ENCODE results near the gene EFCAB11.

Gene EFCAB11

GRCh38 chr14:89836830-89837469, 117.6 kb downstream of the EFCAB11 start:
- Histone ChIP-seq H3K4me1 (ENCODE audit: insufficient read depth, insufficient read length) (peaks cover 3% of the 10 kb centered on the region), H3K9me3 (ENCODE audit: insufficient read depth, low read length) (no peaks in the 10 kb centered on the region), H3K36me3 (ENCODE audit: insufficient read depth, insufficient read length, low read length) (no peaks in the 10 kb centered on the region), H3K9ac (ENCODE audit: insufficient read length, low read depth) (no peak overlapping the region), H3K27me3 (ENCODE audit: insufficient read depth, insufficient read length) (no peaks in the 10 kb centered on the region), H3K4me3 (ENCODE audit: insufficient read length, low read depth) (no peak overlapping the region)
- no peak for DNase-seq (ENCODE audit: low read depth, low spot score)
- TF ChIP-seq YY1 (IDR thresholded peaks at IDR 0.05; ENCODE audit: insufficient read depth, insufficient read length) = no peak
- TF ChIP-seq ZNF274 (IDR thresholded peaks at IDR 0.05; ENCODE audit: low read depth, low read length) = no peak
- no peak for TF ChIP-seq SUZ12 (IDR thresholded peaks at IDR 0.05; ENCODE audit: extremely low read depth, insufficient read depth, insufficient read length)

- H3K4me1 ChIP-seq (ENCODE audit: insufficient read depth, insufficient read length) = peaks cover 3% of the 10 kb centered on the region
- no peak for DNase-seq (ENCODE audit: low read depth, low spot score)
- H3K36me3 ChIP-seq (ENCODE audit: insufficient read depth, insufficient read length, low read length) = no peaks in the 10 kb centered on the region
- no peak for TF ChIP-seq ZNF274 (IDR thresholded peaks at IDR 0.05; ENCODE audit: low read depth, low read length)
- no peak for TF ChIP-seq YY1 (IDR thresholded peaks at IDR 0.05; ENCODE audit: insufficient read depth, insufficient read length)
- TF ChIP-seq SUZ12 (IDR thresholded peaks at IDR 0.05; ENCODE audit: extremely low read depth, insufficient read depth, insufficient read length) = no peak
- no peaks in the 10 kb centered on the region for H3K9me3 ChIP-seq (ENCODE audit: insufficient read depth, low read length)
- no peak overlapping the region for H3K4me3 ChIP-seq (ENCODE audit: insufficient read length, low read depth)
- H3K27me3 ChIP-seq (ENCODE audit: insufficient read depth, insufficient read length) = no peaks in the 10 kb centered on the region
- H3K9ac ChIP-seq (ENCODE audit: insufficient read length, low read depth) = no peak overlapping the region
Observed at GRCh38 chr14:89833661-89834060, 120.9 kb downstream of the EFCAB11 start.

GRCh38 chr14:89833120-89833532, 121.4 kb downstream of the EFCAB11 start:
- H3K4me1 ChIP-seq (ENCODE audit: insufficient read depth, insufficient read length) = peaks cover 3% of the 10 kb centered on the region
- H3K9me3 ChIP-seq (ENCODE audit: insufficient read depth, low read length) = no peaks in the 10 kb centered on the region
- no peak overlapping the region for H3K4me3 ChIP-seq (ENCODE audit: insufficient read length, low read depth)
- H3K36me3 ChIP-seq (ENCODE audit: insufficient read depth, insufficient read length, low read length) = no peaks in the 10 kb centered on the region
- H3K27me3 ChIP-seq (ENCODE audit: insufficient read depth, insufficient read length) = no peaks in the 10 kb centered on the region
- no peak overlapping the region for H3K9ac ChIP-seq (ENCODE audit: insufficient read length, low read depth)
- no peak for DNase-seq (ENCODE audit: low read depth, low spot score)
- no peak for TF ChIP-seq ZNF274 (IDR thresholded peaks at IDR 0.05; ENCODE audit: low read depth, low read length)
- TF ChIP-seq SUZ12 (IDR thresholded peaks at IDR 0.05; ENCODE audit: extremely low read depth, insufficient read depth, insufficient read length) = no peak
- no peak for TF ChIP-seq YY1 (IDR thresholded peaks at IDR 0.05; ENCODE audit: insufficient read depth, insufficient read length)

- no peak for DNase-seq (ENCODE audit: low read depth, low spot score)
- no peak for TF ChIP-seq SUZ12 (IDR thresholded peaks at IDR 0.05; ENCODE audit: extremely low read depth, insufficient read depth, insufficient read length)
- no peak for TF ChIP-seq ZNF274 (IDR thresholded peaks at IDR 0.05; ENCODE audit: low read depth, low read length)
- no peak for TF ChIP-seq YY1 (IDR thresholded peaks at IDR 0.05; ENCODE audit: insufficient read depth, insufficient read length)
- Histone ChIP-seq H3K9ac (ENCODE audit: insufficient read length, low read depth) (no peak overlapping the region), H3K36me3 (ENCODE audit: insufficient read depth, insufficient read length, low read length) (no peaks in the 10 kb centered on the region), H3K27me3 (ENCODE audit: insufficient read depth, insufficient read length) (no peaks in the 10 kb centered on the region), H3K4me3 (ENCODE audit: insufficient read length, low read depth) (no peak overlapping the region), H3K4me1 (ENCODE audit: insufficient read depth, insufficient read length) (no peaks in the 10 kb centered on the region), H3K9me3 (ENCODE audit: insufficient read depth, low read length) (0 out of 2 replicates have a peak, but pooled peaks cover 3% of the 10 kb centered on the region)
Observed at GRCh38 chr14:89828471-89829165, 125.9 kb downstream of the EFCAB11 start.

- TF ChIP-seq YY1 (IDR thresholded peaks at IDR 0.05; ENCODE audit: insufficient read depth, insufficient read length) (no peak), SUZ12 (IDR thresholded peaks at IDR 0.05; ENCODE audit: extremely low read depth, insufficient read depth, insufficient read length) (no peak)
- no peaks in the 10 kb centered on the region for H3K4me1 ChIP-seq (ENCODE audit: insufficient read depth, insufficient read length)
- 0 out of 2 replicates have a peak, but pooled peaks cover 3% of the 10 kb centered on the region for H3K9me3 ChIP-seq (ENCODE audit: insufficient read depth, low read length)
- no peaks in the 10 kb centered on the region for H3K27me3 ChIP-seq (ENCODE audit: insufficient read depth, insufficient read length)
- H3K36me3 ChIP-seq (ENCODE audit: insufficient read depth, insufficient read length, low read length) = no peaks in the 10 kb centered on the region
- no peak overlapping the region for H3K4me3 ChIP-seq (ENCODE audit: insufficient read length, low read depth)
- DNase-seq (ENCODE audit: low read depth, low spot score) = no peak
- H3K9ac ChIP-seq (ENCODE audit: insufficient read length, low read depth) = no peak overlapping the region
Observed at GRCh38 chr14:89827265-89827664, 127.3 kb downstream of the EFCAB11 start.

- Histone ChIP-seq H3K9me3 (ENCODE audit: insufficient read depth, low read length) (0 out of 2 replicates have a peak, but pooled peaks cover 3% of the 10 kb centered on the region), H3K4me1 (ENCODE audit: insufficient read depth, insufficient read length) (no peaks in the 10 kb centered on the region), H3K4me3 (ENCODE audit: insufficient read length, low read depth) (no peak overlapping the region), H3K36me3 (ENCODE audit: insufficient read depth, insufficient read length, low read length) (no peaks in the 10 kb centered on the region), H3K27me3 (ENCODE audit: insufficient read depth, insufficient read length) (no peaks in the 10 kb centered on the region), H3K9ac (ENCODE audit: insufficient read length, low read depth) (no peak overlapping the region)
- no peak for DNase-seq (ENCODE audit: low read depth, low spot score)
- no peak for TF ChIP-seq SUZ12 (IDR thresholded peaks at IDR 0.05; ENCODE audit: extremely low read depth, insufficient read depth, insufficient read length)
- TF ChIP-seq YY1 (IDR thresholded peaks at IDR 0.05; ENCODE audit: insufficient read depth, insufficient read length) = no peak
- no peak for TF ChIP-seq ZNF274 (IDR thresholded peaks at IDR 0.05; ENCODE audit: low read depth, low read length)
Observed at GRCh38 chr14:89826596-89826995, 127.9 kb downstream of the EFCAB11 start.

- Histone ChIP-seq H3K4me3 (ENCODE audit: insufficient read length, low read depth) (no peak overlapping the region), H3K4me1 (ENCODE audit: insufficient read depth, insufficient read length) (no peaks in the 10 kb centered on the region), H3K36me3 (ENCODE audit: insufficient read depth, insufficient read length, low read length) (no peaks in the 10 kb centered on the region), H3K9me3 (ENCODE audit: insufficient read depth, low read length) (0 out of 2 replicates have a peak, but pooled peaks cover 3% of the 10 kb centered on the region), H3K27me3 (ENCODE audit: insufficient read depth, insufficient read length) (no peaks in the 10 kb centered on the region), H3K9ac (ENCODE audit: insufficient read length, low read depth) (no peak overlapping the region)
- DNase-seq (ENCODE audit: low read depth, low spot score) = no peak
- TF ChIP-seq ZNF274 (IDR thresholded peaks at IDR 0.05; ENCODE audit: low read depth, low read length) (no peak), YY1 (IDR thresholded peaks at IDR 0.05; ENCODE audit: insufficient read depth, insufficient read length) (no peak), SUZ12 (IDR thresholded peaks at IDR 0.05; ENCODE audit: extremely low read depth, insufficient read depth, insufficient read length) (no peak)
Observed at GRCh38 chr14:89823743-89824142, 130.8 kb downstream of the EFCAB11 start.
